Panc1 (cell line): ENCODE data around the gene OPA3. TPM values are rescaled to one million over a fixed set of nuclear protein-coding genes. Genes with fewer than 3 reads are reported as not detected.
A peak's percentile ranks its signal among the peaks of the same experiment; 100 is the strongest.

ENCODE experiments used
- ATAC-seq: fragments of 200-7000 bp; cut with Tn5 transposase; 2 replicates; pipeline ENCODE4 v1.9.1; 2020; ENCODE audit warnings: mild to moderate bottlenecking, moderate library complexity
- BruUV-seq: library from RNA; stranded (reverse); fragments of 400-500 nt; replicated peaks from 2 replicates; lab custom pipeline; 2021; lab: Mats Ljungman, UMichigan
- CTCF ChIA-PET: fragments of 300-600 bp; sonication (Branson Sonifier 250); formaldehyde crosslinking; loops from one replicate; lab custom pipeline; 2022; ENCODE audit warnings: antibody characterized with exemption; lab: Charles Lee
- POLR2A ChIA-PET: fragments of 300-600 bp; sonication (Branson Sonifier 250); formaldehyde crosslinking; loops from one replicate; lab custom pipeline; 2022; ENCODE audit warnings: antibody characterized with exemption; lab: Charles Lee
- DNase-seq: peaks from one replicate; pipeline ENCODE4 v3.0.0-alpha.2; 2010; ENCODE audit warnings: low read depth, low spot score
- H3K27ac ChIP-seq: 2 replicates; pipeline ENCODE4 v1.5.1; 2011; ENCODE audit warnings: mild to moderate bottlenecking, low read length, inconsistent platforms
- H3K27me3 ChIP-seq: fragments of 200-500 bp; sonication (Bioruptor generic); 2 replicates; pipeline ENCODE4 v1.6.0; 2014; ENCODE audit warnings: low read length, inconsistent platforms; ENCODE audit not compliant: control insufficient read depth, insufficient read depth
- H3K36me3 ChIP-seq: fragments of 200-500 bp; sonication (Bioruptor generic); 2 replicates; pipeline ENCODE4 v1.5.1; 2014; ENCODE audit warnings: inconsistent platforms, mild to moderate bottlenecking, low read length, moderate library complexity; ENCODE audit not compliant: control insufficient read depth, insufficient read depth
- H3K4me1 ChIP-seq: 2 replicates; pipeline ENCODE4 v1.5.1; 2011; ENCODE audit warnings: inconsistent platforms, mild to moderate bottlenecking, low read length, moderate library complexity; ENCODE audit not compliant: control insufficient read depth, insufficient read depth
- H3K4me3 ChIP-seq, 2 experiments: 2 replicates each; pipeline ENCODE4 v1.5.1; 2011 to 2012; ENCODE audit warnings: low read depth in 2 of 2, low read length in 2 of 2, mild to moderate bottlenecking in 2 of 2, inconsistent platforms in 1 of 2, moderate library complexity in 1 of 2
- H3K9me3 ChIP-seq: fragments of 200-500 bp; sonication (Bioruptor generic); 2 replicates; pipeline ENCODE4 v1.5.1; 2014; ENCODE audit warnings: low read depth, mild to moderate bottlenecking, inconsistent platforms, low read length, moderate library complexity; ENCODE audit not compliant: control insufficient read depth, insufficient read depth
- CTCF ChIP-seq: fragments of 450-650 bp; IDR thresholded peaks from 2 replicates; pipeline ENCODE4 v1.5.1; 2017; ENCODE audit warnings: mild to moderate bottlenecking
- POLR2AphosphoS5 ChIP-seq: IDR thresholded peaks from 2 replicates; pipeline ENCODE4 v1.6.1; 2012; ENCODE audit warnings: mild to moderate bottlenecking, low read depth, low read length, moderate library complexity
- SIN3A ChIP-seq: IDR thresholded peaks from 2 replicates; pipeline ENCODE4 v1.6.1; 2012; ENCODE audit warnings: low read depth, mild to moderate bottlenecking, low read length, moderate library complexity, borderline replicate concordance; ENCODE audit not compliant: insufficient read depth
- TCF7L2 ChIP-seq: IDR thresholded peaks from 2 replicates; pipeline ENCODE4 v1.6.1; 2011; ENCODE audit warnings: mild to moderate bottlenecking, low read depth, low read length, inconsistent platforms
- in situ Hi-C: cut with HindIII; loops from 2 replicates; pipeline ENCODE4 v1.10.0; 2016; ENCODE audit warnings: low sequenced_read_pairs, low pct_unique_long_range_greater_than_20kb
- intact Hi-C: fragments of 100-400 bp; cut with micrococcal nuclease; formaldehyde crosslinking; loops from one replicate; pipeline ENCODE4 v1.10.0; 2022; ENCODE audit not compliant: unreplicated experiment
- total RNA-seq: library from RNA; stranded (reverse); gene quantifications from one replicate; pipeline ENCODE4 v1.2.1, GENCODE V29; 2021; ENCODE audit not compliant: unreplicated experiment
- TF ChIP-seq, protein P1 (sequence below), 2 experiments: IDR thresholded peaks; 2 replicates each; pipeline ENCODE4 v1.6.1; 2011 to 2012; ENCODE audit warnings: low read depth in 2 of 2, control low read depth in 1 of 2, low read length in 1 of 2, mild to moderate bottlenecking in 1 of 2, moderate library complexity in 1 of 2; ENCODE audit not compliant: insufficient read depth in 1 of 2

OPA3 gene
- total RNA-seq, 1 experiment from 2014 or later, result 20.3 TPM

- H3K4me1 ChIP-seq, result peaks cover 3% of the 10 kb centered on the region; the same call in 1 of the 2 replicates
These were observed 13.0 kb upstream of the OPA3 start for GRCh38 chr19:45597425-45598111.

GRCh38 chr19:45595814-45596213 is 11.2 kb upstream of the OPA3 start:
- DNase-seq (no peak), ATAC-seq (no peak)
- no TSS peak for BruUV-seq
- peaks cover 3% of the 10 kb centered on the region; the same call in 1 of the 2 replicates for H3K4me1 ChIP-seq
- ChIA-PET POLR2A (no interaction called here), CTCF (no interaction called here)
- H3K36me3 ChIP-seq, result no peaks in the 10 kb centered on the region
- no peak overlapping the region for H3K27ac ChIP-seq
- TF ChIP-seq, protein P1, sequence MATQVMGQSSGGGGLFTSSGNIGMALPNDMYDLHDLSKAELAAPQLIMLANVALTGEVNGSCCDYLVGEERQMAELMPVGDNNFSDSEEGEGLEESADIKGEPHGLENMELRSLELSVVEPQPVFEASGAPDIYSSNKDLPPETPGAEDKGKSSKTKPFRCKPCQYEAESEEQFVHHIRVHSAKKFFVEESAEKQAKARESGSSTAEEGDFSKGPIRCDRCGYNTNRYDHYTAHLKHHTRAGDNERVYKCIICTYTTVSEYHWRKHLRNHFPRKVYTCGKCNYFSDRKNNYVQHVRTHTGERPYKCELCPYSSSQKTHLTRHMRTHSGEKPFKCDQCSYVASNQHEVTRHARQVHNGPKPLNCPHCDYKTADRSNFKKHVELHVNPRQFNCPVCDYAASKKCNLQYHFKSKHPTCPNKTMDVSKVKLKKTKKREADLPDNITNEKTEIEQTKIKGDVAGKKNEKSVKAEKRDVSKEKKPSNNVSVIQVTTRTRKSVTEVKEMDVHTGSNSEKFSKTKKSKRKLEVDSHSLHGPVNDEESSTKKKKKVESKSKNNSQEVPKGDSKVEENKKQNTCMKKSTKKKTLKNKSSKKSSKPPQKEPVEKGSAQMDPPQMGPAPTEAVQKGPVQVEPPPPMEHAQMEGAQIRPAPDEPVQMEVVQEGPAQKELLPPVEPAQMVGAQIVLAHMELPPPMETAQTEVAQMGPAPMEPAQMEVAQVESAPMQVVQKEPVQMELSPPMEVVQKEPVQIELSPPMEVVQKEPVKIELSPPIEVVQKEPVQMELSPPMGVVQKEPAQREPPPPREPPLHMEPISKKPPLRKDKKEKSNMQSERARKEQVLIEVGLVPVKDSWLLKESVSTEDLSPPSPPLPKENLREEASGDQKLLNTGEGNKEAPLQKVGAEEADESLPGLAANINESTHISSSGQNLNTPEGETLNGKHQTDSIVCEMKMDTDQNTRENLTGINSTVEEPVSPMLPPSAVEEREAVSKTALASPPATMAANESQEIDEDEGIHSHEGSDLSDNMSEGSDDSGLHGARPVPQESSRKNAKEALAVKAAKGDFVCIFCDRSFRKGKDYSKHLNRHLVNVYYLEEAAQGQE (IDR thresholded peaks at IDR 0.05; ENCODE audit: insufficient read depth in 1 of 2, low read depth in 2 of 2, low read length in 1 of 2), result no peak
- H3K9me3 ChIP-seq, result no peaks in the 10 kb centered on the region
- intact Hi-C loops (no loop called here), in situ Hi-C loops (no loop called here)
- H3K27me3 ChIP-seq, result no peaks in the 10 kb centered on the region; the same call in 1 of the 2 replicates
- H3K4me3 ChIP-seq, result no peak overlapping the region

More at GRCh38 chr19:45597425-45598111, 13.0 kb upstream of the OPA3 start:
- DNase-seq (no peak), ATAC-seq (no peak)
- intact Hi-C loops (no loop called here), in situ Hi-C loops (no loop called here)
- TF ChIP-seq, protein P1 (IDR thresholded peaks at IDR 0.05; ENCODE audit: insufficient read depth in 1 of 2, low read depth in 2 of 2, low read length in 1 of 2), result no peak
- no peak for TF ChIP-seq SIN3A
- no peak for TF ChIP-seq CTCF
- no peak for TF ChIP-seq POLR2AphosphoS5
- no peak for TF ChIP-seq TCF7L2
- POLR2A ChIA-PET, result no interaction called here
- CTCF ChIA-PET, result interaction anchor here (0.6 kb wide), 2 partner anchors 45 to 113 kb away, joined by 3 to 8 read pairs; no protein-coding TSS in a partner anchor
- Histone ChIP-seq H3K27ac (peak overlapping the region; percentile 17; the same call in 1 of the 2 replicates), H3K4me3 (no peak overlapping the region; a peak in 1 of 4 replicates), H3K27me3 (no peaks in the 10 kb centered on the region; the same call in 1 of the 2 replicates), H3K36me3 (no peaks in the 10 kb centered on the region), H3K9me3 (no peaks in the 10 kb centered on the region)
- no TSS peak for BruUV-seq
